Suprapubic skin (tissue), 4 donors: ENCODE data around the gene TAPBP.

Experiments used
- POLR2A ChIP-seq, 2 donors: fragments of 450-650 bp; IDR thresholded peaks; one replicate each; pipeline ENCODE4 v1.6.1; 2017; ENCODE audit warnings: antibody characterized with exemption in 2 of 2, mild to moderate bottlenecking in 2 of 2, moderate library complexity in 2 of 2
- POLR2AphosphoS5 ChIP-seq, 3 donors: sonication (generic); formaldehyde crosslinking; IDR thresholded peaks; one replicate each; pipeline ENCODE4 v1.6.1; 2017; ENCODE audit warnings: antibody characterized with exemption in 3 of 3
- TF ChIP-seq, protein P1 (sequence below), 2 donors: fragments of 200-600 bp in 1 of 2; fragments of 450-650 bp in 1 of 2; sonication (generic) in 1 of 2; IDR thresholded peaks; one replicate each; pipeline ENCODE4 v1.5.1; 2016 to 2019; ENCODE audit warnings: antibody characterized with exemption in 2 of 2, mild to moderate bottlenecking in 1 of 2, moderate library complexity in 1 of 2

DNA sequence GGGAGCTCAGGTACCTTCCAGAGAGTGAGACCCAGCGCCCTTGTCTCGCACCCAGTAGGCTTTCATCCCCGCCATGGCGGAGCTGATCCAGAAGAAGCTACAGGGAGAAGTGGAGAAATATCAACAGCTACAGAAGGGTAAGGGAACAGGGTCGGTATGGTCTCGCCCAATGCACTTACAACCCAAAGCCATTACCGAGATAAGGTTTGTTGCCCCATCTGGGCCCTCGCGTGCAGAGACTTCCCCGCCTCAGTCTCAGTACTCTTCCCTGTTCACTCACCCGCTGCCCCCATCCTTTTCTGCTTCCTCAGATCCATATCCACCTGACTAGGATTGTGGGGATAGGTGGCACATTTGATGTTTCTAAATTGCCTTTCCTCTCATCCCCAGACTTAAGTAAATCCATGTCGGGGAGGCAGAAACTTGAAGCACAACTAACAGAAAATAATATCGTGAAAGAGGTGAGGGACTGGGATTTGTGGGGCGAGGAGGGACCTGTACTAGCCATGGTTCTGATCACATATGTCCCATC is 24.0 kb downstream of the TAPBP start:
- TF ChIP-seq, protein P1, sequence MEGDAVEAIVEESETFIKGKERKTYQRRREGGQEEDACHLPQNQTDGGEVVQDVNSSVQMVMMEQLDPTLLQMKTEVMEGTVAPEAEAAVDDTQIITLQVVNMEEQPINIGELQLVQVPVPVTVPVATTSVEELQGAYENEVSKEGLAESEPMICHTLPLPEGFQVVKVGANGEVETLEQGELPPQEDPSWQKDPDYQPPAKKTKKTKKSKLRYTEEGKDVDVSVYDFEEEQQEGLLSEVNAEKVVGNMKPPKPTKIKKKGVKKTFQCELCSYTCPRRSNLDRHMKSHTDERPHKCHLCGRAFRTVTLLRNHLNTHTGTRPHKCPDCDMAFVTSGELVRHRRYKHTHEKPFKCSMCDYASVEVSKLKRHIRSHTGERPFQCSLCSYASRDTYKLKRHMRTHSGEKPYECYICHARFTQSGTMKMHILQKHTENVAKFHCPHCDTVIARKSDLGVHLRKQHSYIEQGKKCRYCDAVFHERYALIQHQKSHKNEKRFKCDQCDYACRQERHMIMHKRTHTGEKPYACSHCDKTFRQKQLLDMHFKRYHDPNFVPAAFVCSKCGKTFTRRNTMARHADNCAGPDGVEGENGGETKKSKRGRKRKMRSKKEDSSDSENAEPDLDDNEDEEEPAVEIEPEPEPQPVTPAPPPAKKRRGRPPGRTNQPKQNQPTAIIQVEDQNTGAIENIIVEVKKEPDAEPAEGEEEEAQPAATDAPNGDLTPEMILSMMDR (IDR thresholded peaks at IDR 0.05): no peak
- TF ChIP-seq POLR2A (IDR thresholded peaks at IDR 0.05) (no peak), POLR2AphosphoS5 (IDR thresholded peaks at IDR 0.05) (no peak)
